ENCODE results near the gene CDK14.

CDK14 gene

DNA sequence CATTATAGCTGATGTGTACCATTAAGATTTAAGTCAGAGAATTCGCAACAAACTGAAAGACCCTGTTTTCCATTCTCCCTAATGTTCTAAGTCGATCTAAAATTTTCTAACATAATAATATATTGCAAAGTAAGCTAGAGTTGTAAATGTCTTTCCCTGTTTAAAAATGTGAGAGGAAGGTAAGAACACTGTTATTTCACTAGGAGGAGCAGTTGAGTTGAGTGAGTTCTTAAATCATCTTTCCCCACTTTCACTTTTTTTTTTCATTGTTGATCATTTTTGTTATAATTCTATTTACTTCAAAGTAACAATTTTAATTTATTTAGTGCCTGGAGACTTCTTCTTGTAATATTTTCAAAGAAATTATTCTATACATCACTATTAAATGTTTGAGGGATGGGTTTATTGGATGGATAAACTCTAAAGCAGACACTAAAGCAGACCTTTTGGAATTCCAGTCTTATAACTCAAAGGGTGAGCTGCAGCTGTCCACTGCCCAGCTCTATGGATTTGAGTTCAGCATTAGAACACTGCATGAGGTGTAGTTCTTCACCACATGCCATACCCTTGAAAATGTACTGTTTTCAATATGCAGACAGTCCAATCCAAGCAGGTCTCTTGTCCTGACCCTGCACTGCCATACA, 486.9 kb downstream of the CDK14 start:
- no peak for DNase-seq (ENCODE audit: low read depth in 3 of 3, low spot score in 1 of 3)

DNA sequence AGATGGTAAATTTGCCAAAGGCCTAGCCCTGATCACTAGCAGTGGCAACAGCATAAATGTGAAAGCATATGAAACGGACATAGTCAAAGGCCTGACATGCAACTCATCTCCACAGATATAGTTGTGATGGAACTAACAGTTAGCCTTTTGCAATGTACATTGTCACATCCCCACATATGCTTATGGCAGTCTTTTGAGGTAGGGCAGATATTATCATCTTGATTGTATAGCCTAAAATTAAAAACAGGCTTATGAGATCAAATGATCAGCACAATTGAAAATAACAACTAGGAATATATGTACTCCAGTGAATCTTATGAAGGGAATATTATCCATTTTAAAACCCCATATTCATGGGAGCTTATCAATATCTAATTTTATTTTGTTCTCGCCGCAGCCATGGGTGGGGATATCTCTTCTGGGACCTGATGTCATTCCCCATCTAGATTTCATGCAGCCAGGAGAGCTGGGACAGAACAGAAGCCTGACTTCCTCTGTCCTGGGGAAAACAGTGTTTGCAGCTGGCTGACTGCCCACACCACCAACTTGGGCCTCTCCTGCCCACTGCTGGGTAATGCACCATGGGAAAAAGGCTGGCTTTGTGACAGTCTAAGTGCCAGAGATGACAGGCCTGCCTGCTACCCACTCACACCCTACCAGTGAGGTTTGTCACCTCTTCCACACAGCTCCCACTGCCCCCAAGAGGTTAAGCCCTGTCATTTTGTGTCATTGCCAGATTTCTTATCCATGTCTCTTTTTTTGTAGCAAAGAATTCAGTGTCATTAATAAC, 487.9 kb downstream of the CDK14 start:
- DNase-seq (ENCODE audit: low read depth in 3 of 3, low spot score in 1 of 3) = no peak

DNA sequence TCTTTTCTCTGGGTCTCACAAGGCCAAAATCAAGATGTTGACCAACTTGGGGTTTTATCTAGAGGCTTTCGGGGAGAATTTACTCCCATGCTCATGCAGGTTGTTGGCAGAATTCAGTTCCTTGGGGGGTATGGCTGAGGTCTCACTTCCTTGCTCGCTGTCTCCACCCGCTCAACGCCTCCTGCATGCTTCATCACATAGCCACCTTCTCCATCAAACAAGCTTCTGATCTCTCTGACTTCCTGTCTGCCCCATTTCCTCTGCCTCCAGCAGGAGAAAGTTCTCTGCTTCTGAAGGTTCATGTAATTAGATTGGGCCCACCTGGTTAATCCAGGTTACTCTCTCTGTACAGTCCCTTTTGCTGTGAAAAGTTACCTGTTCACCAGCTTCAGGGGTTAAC, 489.1 kb downstream of the CDK14 start:
- no peak for DNase-seq (ENCODE audit: low read depth in 3 of 3, low spot score in 1 of 3)

DNA sequence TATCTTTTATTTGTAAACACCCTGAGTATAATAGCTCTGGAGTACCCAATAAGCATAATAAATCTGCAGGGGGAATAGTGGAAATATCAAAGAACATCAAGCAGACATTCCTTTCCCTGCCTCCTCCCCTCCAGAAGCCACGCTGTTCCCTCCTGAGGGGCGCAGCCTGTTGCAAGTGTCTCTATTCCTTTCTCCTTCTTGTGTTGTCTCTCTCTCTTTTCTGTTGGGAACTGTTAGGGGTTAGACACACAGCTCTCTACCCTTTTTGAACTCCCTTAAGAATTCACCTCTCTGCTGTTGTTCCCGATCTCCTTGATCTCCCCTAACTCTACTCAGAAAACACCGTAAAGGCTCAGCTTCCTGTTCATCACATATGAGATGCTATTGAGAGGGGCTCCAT, 490.1 kb downstream of the CDK14 start:
- DNase-seq (ENCODE audit: low read depth in 3 of 3, low spot score in 1 of 3) = no peak

DNA sequence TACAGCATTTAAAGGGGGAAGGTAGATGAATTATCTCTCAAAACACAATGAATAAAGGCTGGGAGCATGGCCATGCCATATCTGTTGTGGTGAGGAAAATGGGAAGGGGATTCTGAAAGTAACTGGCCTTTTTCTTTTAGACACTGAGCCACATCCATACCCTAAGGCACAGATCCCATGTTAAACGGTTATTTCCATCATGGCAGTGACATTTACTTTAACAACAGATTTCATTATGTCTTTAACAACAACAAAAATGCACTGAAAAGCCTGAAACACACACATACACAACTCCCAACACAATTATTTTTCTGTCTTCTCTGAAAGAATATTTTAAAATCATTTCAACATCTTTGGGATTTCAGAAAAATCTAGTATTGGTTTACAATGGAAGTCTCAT, 492.0 kb downstream of the CDK14 start:
- DNase-seq (ENCODE audit: low read depth in 3 of 3, low spot score in 1 of 3) = no peak

DNA sequence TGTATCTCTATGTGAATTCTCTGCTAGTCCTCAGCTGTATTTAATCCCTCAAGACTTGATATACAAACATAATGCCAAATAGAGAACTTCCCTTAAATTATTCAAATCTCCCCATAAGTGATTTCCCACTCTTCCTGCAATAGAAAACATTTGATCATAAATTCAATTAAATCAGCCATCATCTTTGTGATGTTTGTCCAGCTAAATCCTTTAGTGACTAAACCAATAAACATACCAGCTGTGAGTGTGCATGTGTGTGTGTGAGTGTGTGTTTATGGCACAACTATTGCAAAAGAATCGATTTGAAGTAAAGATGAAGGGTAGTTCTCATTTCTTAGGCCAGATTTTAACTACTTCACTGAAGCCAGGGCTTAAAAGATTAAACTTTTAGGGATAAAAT, 492.6 kb downstream of the CDK14 start:
- DNase-seq (ENCODE audit: low read depth in 3 of 3, low spot score in 1 of 3) = no peak

DNA sequence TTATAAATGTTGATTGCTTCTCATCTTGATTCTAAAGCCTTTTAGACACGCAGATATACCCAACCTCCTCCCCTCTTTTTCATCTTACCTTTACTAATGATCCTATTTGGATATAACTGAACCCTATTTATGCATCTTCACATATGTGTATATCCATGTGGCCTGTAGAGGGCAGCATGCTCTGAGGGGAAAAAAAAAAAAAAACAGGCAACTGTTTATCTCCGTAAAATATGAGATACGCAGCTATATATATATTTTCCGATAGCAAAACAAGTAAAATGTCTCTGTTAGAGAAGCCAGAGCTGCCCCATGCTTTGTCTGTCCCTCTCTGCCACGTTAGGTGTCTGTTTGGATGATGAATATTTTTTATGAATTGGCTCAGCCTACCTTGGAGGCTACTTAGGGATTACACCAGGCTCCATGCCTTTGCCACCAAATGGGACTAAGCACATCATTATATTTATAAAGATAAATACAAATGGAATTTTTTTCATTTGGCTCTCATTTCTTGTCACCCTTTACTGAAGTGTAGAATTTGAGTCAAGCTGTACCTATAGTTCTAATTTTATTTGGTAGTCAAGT, 493.4 kb downstream of the CDK14 start:
- DNase-seq (ENCODE audit: low read depth in 3 of 3, low spot score in 1 of 3) = no peak

DNA sequence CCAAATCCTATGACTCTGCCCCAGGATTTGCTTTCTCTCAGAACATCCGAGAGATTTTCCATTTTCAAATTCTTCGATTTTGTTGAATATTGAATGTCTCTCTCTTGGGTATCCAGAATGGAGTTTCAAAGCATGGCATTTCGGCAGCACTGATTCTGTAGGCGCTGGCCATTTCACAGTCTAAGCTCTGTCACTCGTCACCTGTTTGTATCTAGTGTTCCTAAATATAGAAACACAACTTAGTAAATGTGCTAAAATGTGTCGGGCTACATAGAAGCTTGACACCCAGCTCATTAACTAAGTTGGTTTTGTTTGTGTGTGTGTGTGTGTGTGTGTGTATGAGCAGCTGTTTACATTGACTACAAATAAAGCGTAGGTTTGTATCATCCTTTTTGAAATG, 494.6 kb downstream of the CDK14 start:
- DNase-seq (ENCODE audit: low read depth in 3 of 3, low spot score in 1 of 3) = no peak

DNA sequence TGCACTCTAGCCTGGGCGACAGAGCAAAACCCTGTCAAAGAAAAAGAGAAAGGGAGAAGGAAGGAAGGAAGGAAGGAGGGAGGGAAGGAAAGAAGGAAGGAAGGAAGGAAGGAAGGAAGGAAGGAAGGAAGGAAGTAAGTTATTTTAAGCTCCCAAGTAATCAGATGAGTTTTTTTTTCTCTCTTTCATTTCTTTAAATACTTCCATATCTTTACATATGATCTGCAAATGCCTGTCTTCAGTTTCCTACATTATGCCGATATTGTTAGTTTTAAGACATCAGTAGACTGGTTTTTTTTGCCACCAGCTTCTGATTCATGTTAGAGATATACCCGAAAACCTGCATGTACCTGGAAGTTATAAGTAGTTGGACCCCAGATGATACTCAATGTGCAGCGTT, 495.5 kb downstream of the CDK14 start:
- DNase-seq (ENCODE audit: low read depth in 3 of 3, low spot score in 1 of 3) = no peak

DNA sequence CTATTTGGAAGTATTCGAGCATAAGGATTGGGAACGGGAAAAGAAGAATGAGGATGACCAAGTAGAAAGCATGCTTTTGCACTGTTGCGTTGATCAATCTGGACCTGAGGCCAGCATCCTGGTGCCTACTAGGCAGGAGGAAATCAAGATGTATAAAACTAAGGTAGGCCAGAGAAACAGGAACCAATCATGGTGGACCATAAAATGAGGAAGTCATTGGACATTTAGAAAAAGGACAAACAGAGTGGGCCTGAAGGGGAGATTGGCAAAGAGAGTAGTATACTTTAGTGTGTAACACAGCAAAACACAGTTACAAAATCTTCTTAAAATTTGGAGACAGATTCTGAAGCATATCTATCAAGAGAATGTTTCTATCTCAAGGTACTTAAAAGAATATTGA, 497.1 kb downstream of the CDK14 start:
- no peak for DNase-seq (ENCODE audit: low read depth in 3 of 3, low spot score in 1 of 3)

DNA sequence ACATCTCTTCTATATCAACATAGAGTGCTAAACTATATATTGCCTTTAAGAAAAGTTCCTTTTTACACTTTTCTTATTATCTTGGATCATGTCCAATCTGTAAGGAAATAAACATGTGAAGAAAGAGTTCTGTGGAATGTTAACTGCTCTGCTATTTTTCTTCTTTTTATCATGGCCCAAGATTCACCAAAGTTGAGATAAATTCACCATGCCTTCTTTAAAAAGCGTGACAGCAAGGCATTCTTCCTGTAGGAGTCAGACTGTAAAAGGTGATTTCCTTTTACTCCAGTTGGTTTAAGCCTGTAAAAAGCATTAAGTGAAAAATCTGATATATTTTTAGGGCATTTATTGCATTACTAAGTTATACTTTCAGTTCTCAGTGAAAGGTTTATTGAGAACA, 502.4 kb downstream of the CDK14 start:
- no peak for DNase-seq (ENCODE audit: low read depth in 3 of 3, low spot score in 1 of 3)

DNA sequence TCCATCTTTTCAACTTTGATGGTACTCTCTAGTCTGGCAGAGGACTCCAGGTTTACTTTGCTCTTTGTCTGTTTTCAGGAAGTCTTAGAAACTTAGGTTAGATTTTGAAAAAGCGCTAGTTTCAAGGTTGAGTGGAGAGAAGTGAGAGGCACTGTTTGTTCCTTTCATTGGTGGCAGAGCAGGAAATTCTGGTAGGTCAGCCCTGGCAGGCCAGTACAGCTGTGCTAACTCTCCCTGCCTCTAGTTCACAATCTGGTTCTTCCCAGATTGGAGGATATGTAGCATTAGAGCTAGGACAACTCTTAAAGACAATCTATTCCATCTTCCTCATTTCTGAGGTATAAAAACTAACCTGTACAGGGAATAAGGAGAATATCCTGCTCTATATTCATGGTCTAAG, 507.2 kb downstream of the CDK14 start:
- no peak for DNase-seq (ENCODE audit: low read depth in 3 of 3, low spot score in 1 of 3)

DNA sequence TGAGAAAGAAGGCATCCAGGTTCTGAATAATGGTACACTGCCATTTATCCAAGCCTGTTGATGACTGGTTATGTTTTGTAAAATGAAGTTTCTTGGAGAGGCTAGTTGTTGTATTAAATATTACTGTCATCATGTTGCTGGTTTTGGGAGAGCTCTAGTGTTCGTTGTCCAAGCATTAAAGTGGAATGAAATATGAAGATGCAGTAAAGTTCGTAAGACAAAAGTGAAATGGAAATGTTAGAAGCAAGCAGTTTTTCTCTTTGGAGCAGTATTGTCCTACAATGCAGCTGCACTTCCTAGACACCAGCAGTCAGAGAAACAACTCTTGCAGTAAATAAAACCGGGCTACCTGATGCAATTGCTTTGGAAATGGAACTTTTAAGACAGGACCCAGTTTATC, 511.3 kb downstream of the CDK14 start:
- no peak for DNase-seq (ENCODE audit: low read depth in 3 of 3, low spot score in 1 of 3)

DNA sequence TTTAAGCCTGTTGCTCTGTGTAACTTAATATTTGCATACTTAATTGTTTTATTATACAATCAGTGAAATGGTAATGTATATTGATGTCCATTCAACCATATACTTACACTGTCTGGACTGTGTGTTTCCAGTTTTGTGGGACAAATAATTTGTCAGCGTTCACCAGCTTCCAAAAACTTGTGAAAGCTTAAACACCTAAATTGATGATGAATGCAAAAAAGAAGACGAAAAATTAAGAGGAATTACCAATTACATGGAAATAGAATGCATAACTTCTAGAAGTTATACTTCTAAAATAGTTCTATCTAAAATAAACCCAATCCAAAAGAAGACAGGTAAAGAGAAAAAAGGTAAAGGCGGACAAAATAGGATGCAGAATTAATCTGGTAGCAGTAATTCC, 513.1 kb downstream of the CDK14 start:
- no peak for DNase-seq (ENCODE audit: low read depth in 3 of 3, low spot score in 1 of 3)

DNA sequence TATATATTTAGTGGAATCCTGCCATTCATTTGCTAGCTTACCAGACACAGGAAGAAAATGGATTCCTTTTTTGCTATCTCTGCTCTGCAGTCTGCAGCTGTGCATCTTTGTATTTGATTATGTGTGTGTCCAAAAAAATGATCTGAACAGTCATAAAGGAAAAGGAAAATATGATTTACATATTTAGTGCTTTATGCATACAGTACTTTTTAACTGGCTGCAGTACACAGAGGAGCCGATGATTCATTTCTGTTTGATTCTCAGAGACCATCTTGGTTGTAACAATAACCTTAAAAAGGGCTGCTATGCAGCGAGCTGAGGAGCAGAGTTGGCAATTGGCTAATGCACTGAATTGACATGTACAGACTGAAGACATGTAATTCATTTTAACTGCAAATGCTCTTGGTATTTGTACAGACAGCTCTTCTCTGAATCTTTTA, 516.8 kb downstream of the CDK14 start:
- no peak for DNase-seq (ENCODE audit: low read depth in 3 of 3, low spot score in 1 of 3)

DNA sequence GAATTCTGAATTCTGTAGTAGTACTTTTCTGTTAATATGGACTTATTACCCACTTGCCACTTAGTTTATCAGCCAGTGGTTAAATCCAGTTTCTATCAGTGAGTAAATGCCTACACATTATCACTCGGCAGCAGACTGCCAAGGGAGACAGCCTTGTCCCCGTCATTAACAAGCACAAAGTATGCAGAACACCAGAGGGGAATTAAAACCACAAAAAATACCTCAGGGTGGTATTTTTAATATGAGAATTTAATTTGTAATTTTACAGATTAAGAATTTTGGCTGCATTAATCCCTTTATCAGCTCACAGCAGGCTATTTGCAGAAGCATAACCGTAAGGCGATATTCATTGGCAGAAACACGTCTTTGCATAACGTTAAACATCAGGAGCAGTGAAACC, 518.1 kb downstream of the CDK14 start:
- no peak for DNase-seq (ENCODE audit: low read depth in 3 of 3, low spot score in 1 of 3)

DNA sequence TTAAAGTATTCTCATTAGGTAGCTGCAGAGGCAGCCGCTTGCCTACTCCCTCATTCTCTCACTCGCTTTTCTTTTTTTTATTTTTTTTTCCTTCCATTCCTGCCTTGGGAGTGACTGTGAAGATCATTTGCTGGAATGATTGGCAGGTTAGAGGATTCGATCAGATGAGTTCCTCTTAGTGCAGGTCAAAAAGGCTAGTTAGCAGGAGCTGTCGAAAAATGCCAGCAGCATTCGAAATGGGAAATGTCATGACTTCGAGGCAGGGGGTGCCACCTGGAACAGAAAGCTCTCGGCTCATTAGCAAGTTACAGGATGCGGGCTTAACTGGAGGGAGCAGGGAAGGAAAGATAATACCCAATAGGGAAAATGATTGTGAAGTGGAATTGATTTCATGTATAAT, 530.6 kb downstream of the CDK14 start:
- no peak for DNase-seq (ENCODE audit: low read depth in 3 of 3, low spot score in 1 of 3)

DNA sequence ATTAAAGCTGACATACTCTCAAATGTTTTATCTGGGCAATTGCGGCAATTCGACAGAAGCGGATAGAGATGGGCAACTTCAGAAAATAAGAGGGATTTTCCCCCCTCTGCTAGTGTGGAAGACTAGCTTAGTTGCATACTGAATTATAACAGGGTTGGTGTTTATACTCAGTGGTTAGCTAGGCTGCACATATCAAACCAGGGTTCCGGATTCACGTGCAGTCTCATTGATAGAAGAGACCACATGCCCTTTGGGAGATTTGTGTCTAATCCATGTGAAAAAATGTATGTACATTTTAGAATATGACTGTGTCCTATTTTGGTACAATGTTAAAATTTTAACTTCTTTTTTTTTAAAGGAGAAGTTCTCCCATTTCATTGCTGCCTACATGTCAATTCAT, 531.2 kb downstream of the CDK14 start:
- DNase-seq (ENCODE audit: low read depth in 3 of 3, low spot score in 1 of 3) = no peak

DNA sequence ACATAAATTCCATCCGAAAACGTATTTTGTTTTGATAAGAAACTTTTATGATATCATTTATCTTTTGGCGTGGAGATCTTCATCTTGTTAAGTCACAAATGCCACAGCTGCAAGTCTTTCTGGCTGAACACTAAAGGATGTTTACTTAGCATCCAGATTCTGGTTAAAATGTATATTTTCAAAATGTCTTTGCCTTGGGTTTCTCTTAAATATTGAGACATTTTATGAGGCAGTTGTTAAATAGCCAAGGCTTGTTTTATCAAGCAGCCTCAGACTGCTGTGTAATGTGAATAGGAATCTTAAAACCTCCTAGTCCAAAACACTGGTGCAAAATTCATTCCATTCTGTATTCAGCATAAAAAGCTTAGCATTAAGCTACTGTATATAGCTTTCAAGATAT, 531.8 kb downstream of the CDK14 start:
- DNase-seq (ENCODE audit: low read depth in 3 of 3, low spot score in 1 of 3) = no peak

DNA sequence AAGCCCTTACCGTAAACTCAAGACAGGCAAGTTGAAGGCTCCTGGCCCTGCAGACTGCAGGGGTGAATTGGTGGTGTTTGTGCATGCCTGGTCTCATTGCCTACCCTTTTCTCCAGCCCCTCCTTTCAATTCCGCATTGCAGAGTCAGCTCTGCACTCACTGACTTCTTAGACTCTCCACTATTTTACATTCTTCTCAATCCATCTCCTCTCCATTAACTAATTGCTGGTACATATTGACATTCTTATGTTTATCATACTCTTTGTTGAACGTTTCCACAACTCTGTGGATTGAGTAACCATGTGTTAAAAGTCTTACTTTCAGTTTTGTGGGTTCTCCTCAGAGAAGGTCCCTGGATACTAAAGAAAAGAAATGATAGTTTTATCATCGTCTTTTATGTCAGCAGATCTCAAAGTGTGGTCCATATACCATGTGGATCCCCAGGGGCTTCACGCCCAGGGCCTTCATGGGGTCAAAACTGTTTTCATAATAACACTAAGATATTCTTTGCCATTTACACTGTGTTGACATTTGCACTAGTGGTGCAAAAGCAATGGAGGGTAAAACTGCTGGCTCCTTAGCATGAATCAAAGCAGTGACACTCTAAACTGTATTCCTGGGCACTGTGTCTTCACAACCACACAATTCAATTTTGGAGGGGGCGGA, 532.7 kb downstream of the CDK14 start:
- no peak for DNase-seq (ENCODE audit: low read depth in 3 of 3, low spot score in 1 of 3)

DNA sequence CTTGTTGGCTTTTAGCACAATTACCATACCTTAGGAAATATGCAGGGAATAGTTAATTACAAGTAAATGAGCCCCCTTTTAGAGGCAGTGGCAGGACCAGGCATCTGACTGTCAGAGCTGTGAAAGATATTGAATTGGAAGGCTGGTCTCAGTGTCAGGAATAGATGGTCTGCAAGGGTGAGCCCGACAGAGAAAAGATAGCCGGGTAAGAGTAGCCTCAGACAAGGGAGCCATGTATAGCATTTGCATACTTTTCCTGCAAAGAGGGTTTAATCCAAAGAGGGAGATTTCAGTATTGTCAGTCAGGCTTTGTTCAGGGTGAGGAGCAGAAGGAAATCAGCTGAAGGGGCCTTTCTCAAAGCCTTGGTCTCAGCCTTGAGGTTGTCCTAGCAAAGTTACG, 539.2 kb downstream of the CDK14 start:
- no peak for DNase-seq (ENCODE audit: low read depth in 3 of 3, low spot score in 1 of 3)

Data from stimulated activated CD4-positive, alpha-beta T cell treated with anti-CD3 and anti-CD28 coated beads, TNF-alpha, amount 100 ng/mL, for 1 hour (primary cell).